Measurements from ENCODE around the gene PCDH19. TPM values are rescaled to one million over a fixed set of nuclear protein-coding genes. Genes with fewer than 3 reads are reported as not detected.
"Not testable (repeated sequence)": the region's sequence is repeated elsewhere in the genome, so short reads cannot be mapped to it uniquely, and the experiment has no call there.

Gene PCDH19
- total RNA-seq (0.76 TPM), polyA plus RNA-seq (0.46 TPM)
- long read RNA-seq, donor 1, result 0 reads
- long read RNA-seq, donor 2, result 0 reads
- long read RNA-seq, donor 3, full-length matches to known transcripts, result 1 of 1 reads
- long read RNA-seq, donor 3, partial matches to known transcripts, result 0 of 1 reads
- long read RNA-seq, donor 3, other reads (novel, unspliced or antisense), result 0 of 1 reads
- long read RNA-seq, donor 4, result 0 reads
- long read RNA-seq, donor 5, result 0 reads
- long read RNA-seq, donor 6, result 0 reads
- long read RNA-seq, donor 7, full-length matches to known transcripts, result 1 of 1 reads
- long read RNA-seq, donor 7, partial matches to known transcripts, result 0 of 1 reads
- long read RNA-seq, donor 7, other reads (novel, unspliced or antisense), result 0 of 1 reads
- long read RNA-seq, donor 8, full-length matches to known transcripts, result 1 of 1 reads
- long read RNA-seq, donor 8, partial matches to known transcripts, result 0 of 1 reads
- long read RNA-seq, donor 8, other reads (novel, unspliced or antisense), result 0 of 1 reads
- long read RNA-seq, donor 9, result 0 reads
- long read RNA-seq, donor 10, result 0 reads

- peak in 3 of 9 donors; percentile 2 to 31 (median 15) for DNase-seq (ENCODE audit: low read depth in 6 of 9, low spot score in 9 of 9)
- H3K27me3 ChIP-seq (ENCODE audit: control insufficient read depth in 2 of 2, insufficient read depth in 1 of 2, low read length in 1 of 2), result peaks cover 29 to 77% of the 10 kb centered on the region in 2 donors
- H3K4me3 ChIP-seq (ENCODE audit: low read length in 2 of 2), result peak within 1 kb of the TSS; percentile 5 to 16
- H3K27ac ChIP-seq (ENCODE audit: low read depth in 1 of 2, low read length in 1 of 2), result no peak within 1 kb of the TSS
- H3K4me1 ChIP-seq (ENCODE audit: control insufficient read depth in 2 of 2, insufficient read depth in 2 of 2, low read length in 2 of 2), result no peaks in the 10 kb centered on the region
- peaks cover 0 to 20% of the 10 kb centered on the region in 2 donors for H3K9me3 ChIP-seq (ENCODE audit: control insufficient read depth in 2 of 2, insufficient read depth in 1 of 2, low read length in 1 of 2)
- WGBS, result 3% methylated on average over 91 of the region's 91 CpGs
- no peaks in the 10 kb centered on the region for H3K36me3 ChIP-seq (ENCODE audit: control insufficient read depth in 2 of 2, insufficient read depth in 2 of 2, low read length in 1 of 2)
Observed at GRCh38 chrX:100409610-100410590, at the start of gene PCDH19. Gene PCDH19, minus strand, starts transcription at chrX:100410273. Its CDS starts 1,676 bp downstream, at chrX:100408597.

- Histone ChIP-seq H3K9me3 (ENCODE audit: control insufficient read depth in 2 of 2, insufficient read depth in 1 of 2, low read length in 1 of 2) (no peaks in the 10 kb centered on the region), H3K27me3 (ENCODE audit: control insufficient read depth in 2 of 2, insufficient read depth in 1 of 2, low read length in 1 of 2) (no peaks in the 10 kb centered on the region), H3K27ac (ENCODE audit: low read depth in 1 of 2, low read length in 1 of 2) (no peak overlapping the region), H3K4me1 (ENCODE audit: control insufficient read depth in 2 of 2, insufficient read depth in 2 of 2, low read length in 2 of 2) (no peaks in the 10 kb centered on the region), H3K36me3 (ENCODE audit: control insufficient read depth in 2 of 2, insufficient read depth in 2 of 2, low read length in 1 of 2) (no peaks in the 10 kb centered on the region), H3K4me3 (ENCODE audit: low read length in 2 of 2) (no peak overlapping the region)
- 80% methylated on average over 15 of the region's 15 CpGs for WGBS
- DNase-seq (ENCODE audit: low read depth in 6 of 9, low spot score in 9 of 9), result no peak
Observed at GRCh38 chrX:100449696-100450608, 39.9 kb upstream of the PCDH19 start.

GRCh38 chrX:100447655-100448397 is 37.8 kb upstream of the PCDH19 start:
- H3K36me3 ChIP-seq (ENCODE audit: control insufficient read depth in 2 of 2, insufficient read depth in 2 of 2, low read length in 1 of 2), result no peaks in the 10 kb centered on the region
- H3K4me1 ChIP-seq (ENCODE audit: control insufficient read depth in 2 of 2, insufficient read depth in 2 of 2, low read length in 2 of 2), result no peaks in the 10 kb centered on the region
- no peak overlapping the region for H3K4me3 ChIP-seq (ENCODE audit: low read length in 2 of 2)
- 1% methylated on average over 6 of the region's 6 CpGs for WGBS
- DNase-seq (ENCODE audit: low read depth in 6 of 9, low spot score in 9 of 9), result peak in 2 of 9 donors; percentile 4 to 6
- H3K27ac ChIP-seq (ENCODE audit: low read depth in 1 of 2, low read length in 1 of 2), result no peak overlapping the region
- no peaks in the 10 kb centered on the region for H3K27me3 ChIP-seq (ENCODE audit: control insufficient read depth in 2 of 2, insufficient read depth in 1 of 2, low read length in 1 of 2)
- H3K9me3 ChIP-seq (ENCODE audit: control insufficient read depth in 2 of 2, insufficient read depth in 1 of 2, low read length in 1 of 2), result no peaks in the 10 kb centered on the region

- Histone ChIP-seq H3K27ac (ENCODE audit: low read depth in 1 of 2, low read length in 1 of 2) (no peak overlapping the region), H3K4me3 (ENCODE audit: low read length in 2 of 2) (no peak overlapping the region), H3K27me3 (ENCODE audit: control insufficient read depth in 2 of 2, insufficient read depth in 1 of 2, low read length in 1 of 2) (no peaks in the 10 kb centered on the region)
Observed at GRCh38 chrX:100445593-100445992, 35.5 kb upstream of the PCDH19 start.

GRCh38 chrX:100441321-100441720 is 31.2 kb upstream of the PCDH19 start:
- DNase-seq (ENCODE audit: low read depth in 6 of 9, low spot score in 9 of 9), result not testable (repeated sequence)

More at GRCh38 chrX:100445593-100445992, 35.5 kb upstream of the PCDH19 start:
- H3K9me3 ChIP-seq (ENCODE audit: control insufficient read depth in 2 of 2, insufficient read depth in 1 of 2, low read length in 1 of 2), result no peaks in the 10 kb centered on the region
- no peaks in the 10 kb centered on the region for H3K4me1 ChIP-seq (ENCODE audit: control insufficient read depth in 2 of 2, insufficient read depth in 2 of 2, low read length in 2 of 2)
- H3K36me3 ChIP-seq (ENCODE audit: control insufficient read depth in 2 of 2, insufficient read depth in 2 of 2, low read length in 1 of 2), result no peaks in the 10 kb centered on the region
- no peak for DNase-seq (ENCODE audit: low read depth in 6 of 9, low spot score in 9 of 9)

GRCh38 chrX:100440006-100440405 is 29.9 kb upstream of the PCDH19 start:
- Histone ChIP-seq H3K9me3 (ENCODE audit: control insufficient read depth in 2 of 2, insufficient read depth in 1 of 2, low read length in 1 of 2) (no peaks in the 10 kb centered on the region), H3K4me1 (ENCODE audit: control insufficient read depth in 2 of 2, insufficient read depth in 2 of 2, low read length in 2 of 2) (no peaks in the 10 kb centered on the region), H3K27me3 (ENCODE audit: control insufficient read depth in 2 of 2, insufficient read depth in 1 of 2, low read length in 1 of 2) (no peaks in the 10 kb centered on the region), H3K36me3 (ENCODE audit: control insufficient read depth in 2 of 2, insufficient read depth in 2 of 2, low read length in 1 of 2) (no peaks in the 10 kb centered on the region), H3K4me3 (ENCODE audit: low read length in 2 of 2) (no peak overlapping the region), H3K27ac (ENCODE audit: low read depth in 1 of 2, low read length in 1 of 2) (no peak overlapping the region)
- 94% methylated on average over 2 of the region's 2 CpGs for WGBS
- DNase-seq (ENCODE audit: low read depth in 6 of 9, low spot score in 9 of 9), result no peak

More at GRCh38 chrX:100441321-100441720, 31.2 kb upstream of the PCDH19 start:
- not testable (repeated sequence) for H3K27me3 ChIP-seq (ENCODE audit: control insufficient read depth in 2 of 2, insufficient read depth in 1 of 2, low read length in 1 of 2); H3K4me1 ChIP-seq (ENCODE audit: control insufficient read depth in 2 of 2, insufficient read depth in 2 of 2, low read length in 2 of 2); H3K36me3 ChIP-seq (ENCODE audit: control insufficient read depth in 2 of 2, insufficient read depth in 2 of 2, low read length in 1 of 2); H3K27ac ChIP-seq (ENCODE audit: low read depth in 1 of 2, low read length in 1 of 2); H3K4me3 ChIP-seq (ENCODE audit: low read length in 2 of 2); H3K9me3 ChIP-seq (ENCODE audit: control insufficient read depth in 2 of 2, insufficient read depth in 1 of 2, low read length in 1 of 2)
- WGBS, result 97% methylated on average over 7 of the region's 7 CpGs

- Histone ChIP-seq H3K4me3 (ENCODE audit: low read length in 2 of 2) (no peak overlapping the region), H3K4me1 (ENCODE audit: control insufficient read depth in 2 of 2, insufficient read depth in 2 of 2, low read length in 2 of 2) (no peaks in the 10 kb centered on the region), H3K27ac (ENCODE audit: low read depth in 1 of 2, low read length in 1 of 2) (no peak overlapping the region), H3K27me3 (ENCODE audit: control insufficient read depth in 2 of 2, insufficient read depth in 1 of 2, low read length in 1 of 2) (no peaks in the 10 kb centered on the region), H3K36me3 (ENCODE audit: control insufficient read depth in 2 of 2, insufficient read depth in 2 of 2, low read length in 1 of 2) (no peaks in the 10 kb centered on the region), H3K9me3 (ENCODE audit: control insufficient read depth in 2 of 2, insufficient read depth in 1 of 2, low read length in 1 of 2) (no peaks in the 10 kb centered on the region)
- DNase-seq (ENCODE audit: low read depth in 6 of 9, low spot score in 9 of 9), result no peak
Observed at GRCh38 chrX:100435726-100436125, 25.7 kb upstream of the PCDH19 start.

GRCh38 chrX:100424012-100424411 is 13.9 kb upstream of the PCDH19 start:
- no peaks in the 10 kb centered on the region for H3K27me3 ChIP-seq (ENCODE audit: control insufficient read depth in 2 of 2, insufficient read depth in 1 of 2, low read length in 1 of 2)
- no peak for DNase-seq (ENCODE audit: low read depth in 6 of 9, low spot score in 9 of 9)
- H3K4me1 ChIP-seq (ENCODE audit: control insufficient read depth in 2 of 2, insufficient read depth in 2 of 2, low read length in 2 of 2), result no peaks in the 10 kb centered on the region
- no peak overlapping the region for H3K4me3 ChIP-seq (ENCODE audit: low read length in 2 of 2)
- 85% methylated on average over 4 of the region's 4 CpGs for WGBS
- no peaks in the 10 kb centered on the region for H3K9me3 ChIP-seq (ENCODE audit: control insufficient read depth in 2 of 2, insufficient read depth in 1 of 2, low read length in 1 of 2)
- no peaks in the 10 kb centered on the region for H3K36me3 ChIP-seq (ENCODE audit: control insufficient read depth in 2 of 2, insufficient read depth in 2 of 2, low read length in 1 of 2)
- H3K27ac ChIP-seq (ENCODE audit: low read depth in 1 of 2, low read length in 1 of 2), result no peak overlapping the region
